Measurements from ENCODE around the gene RFLNA.
A peak's percentile ranks its signal among the peaks of the same experiment; 100 is the strongest.

The RFLNA gene

DNA sequence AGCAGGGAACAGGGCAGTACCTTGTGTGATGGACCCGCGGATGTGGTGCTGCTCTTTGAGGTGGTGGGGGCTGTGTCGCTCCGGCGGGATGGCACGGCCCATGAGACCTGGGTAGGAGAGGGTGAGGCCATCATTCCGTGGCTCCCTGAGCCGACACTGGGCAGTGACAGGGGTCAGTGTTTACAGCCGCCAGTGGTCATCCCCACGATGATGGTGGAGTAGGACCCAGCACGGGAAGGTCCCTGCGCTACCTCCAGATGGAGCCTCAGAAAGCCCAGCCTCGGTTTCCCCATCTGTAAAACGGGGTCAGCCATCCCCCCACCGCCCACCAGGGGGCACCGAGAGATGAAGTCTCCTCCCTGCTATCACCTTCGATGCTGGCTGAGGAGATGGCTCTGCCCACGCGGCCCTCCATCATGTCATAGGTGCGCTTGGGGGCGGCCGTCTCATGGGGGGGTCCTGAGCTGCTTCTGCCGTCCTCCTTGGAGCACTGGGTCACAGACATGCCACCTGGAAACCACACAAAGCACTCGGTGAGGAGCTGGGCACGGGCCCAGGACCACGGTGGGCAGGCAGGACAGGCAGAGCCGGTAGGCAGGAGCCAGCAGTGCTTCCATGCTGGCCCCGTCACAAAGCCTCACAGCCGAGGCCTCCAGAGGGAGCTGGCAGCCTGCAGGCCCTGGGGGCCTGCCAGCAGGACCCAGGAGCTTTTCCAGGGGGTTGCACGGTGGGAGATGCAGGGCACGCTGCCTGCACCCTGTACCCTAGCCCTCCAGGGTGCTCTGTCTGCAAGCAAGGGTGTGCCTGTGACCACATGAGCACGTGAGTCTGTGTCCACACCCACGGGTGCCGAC is 53.1 kb downstream of the RFLNA start:
- TF ChIP-seq EZH2 (optimal IDR thresholded peaks at IDR 0.05; ENCODE audit: low read depth, low read length), result no peak
- TF ChIP-seq, protein P1, sequence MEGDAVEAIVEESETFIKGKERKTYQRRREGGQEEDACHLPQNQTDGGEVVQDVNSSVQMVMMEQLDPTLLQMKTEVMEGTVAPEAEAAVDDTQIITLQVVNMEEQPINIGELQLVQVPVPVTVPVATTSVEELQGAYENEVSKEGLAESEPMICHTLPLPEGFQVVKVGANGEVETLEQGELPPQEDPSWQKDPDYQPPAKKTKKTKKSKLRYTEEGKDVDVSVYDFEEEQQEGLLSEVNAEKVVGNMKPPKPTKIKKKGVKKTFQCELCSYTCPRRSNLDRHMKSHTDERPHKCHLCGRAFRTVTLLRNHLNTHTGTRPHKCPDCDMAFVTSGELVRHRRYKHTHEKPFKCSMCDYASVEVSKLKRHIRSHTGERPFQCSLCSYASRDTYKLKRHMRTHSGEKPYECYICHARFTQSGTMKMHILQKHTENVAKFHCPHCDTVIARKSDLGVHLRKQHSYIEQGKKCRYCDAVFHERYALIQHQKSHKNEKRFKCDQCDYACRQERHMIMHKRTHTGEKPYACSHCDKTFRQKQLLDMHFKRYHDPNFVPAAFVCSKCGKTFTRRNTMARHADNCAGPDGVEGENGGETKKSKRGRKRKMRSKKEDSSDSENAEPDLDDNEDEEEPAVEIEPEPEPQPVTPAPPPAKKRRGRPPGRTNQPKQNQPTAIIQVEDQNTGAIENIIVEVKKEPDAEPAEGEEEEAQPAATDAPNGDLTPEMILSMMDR (IDR thresholded peaks at IDR 0.05; ENCODE audit: low read length), result peak; percentile 28
- no peak overlapping the region for H3K4me2 ChIP-seq (ENCODE audit: low read depth, low read length)
- H3K36me3 ChIP-seq (replicated peaks; ENCODE audit: insufficient read depth, low read length), result no peaks in the 10 kb centered on the region; the same call in 1 of the 2 replicates
- no peak overlapping the region for H3K9ac ChIP-seq (ENCODE audit: low read length)
- H3F3A ChIP-seq (ENCODE audit: insufficient read depth, low read length), result no peaks in the 10 kb centered on the region
- no peak overlapping the region for H3K4me3 ChIP-seq (ENCODE audit: low read length)
- no peak for DNase-seq
- no peak overlapping the region for H3K27ac ChIP-seq (ENCODE audit: low read length)
- no peak overlapping the region for H2AFZ ChIP-seq (ENCODE audit: low read length)
- no peaks in the 10 kb centered on the region for H3K9me2 ChIP-seq (replicated peaks; ENCODE audit: insufficient read depth, low read length)
- no peaks in the 10 kb centered on the region for H3K79me2 ChIP-seq (ENCODE audit: low read length)
- no peaks in the 10 kb centered on the region for H4K20me1 ChIP-seq (ENCODE audit: insufficient read depth, low read length)
- H3K4me1 ChIP-seq (ENCODE audit: low read length), result no peaks in the 10 kb centered on the region
- no peaks in the 10 kb centered on the region for H3K9me3 ChIP-seq (replicated peaks; ENCODE audit: insufficient read depth, low read length)
- H3K27me3 ChIP-seq (replicated peaks; ENCODE audit: insufficient read depth, low read length), result no peaks in the 10 kb centered on the region

DNA sequence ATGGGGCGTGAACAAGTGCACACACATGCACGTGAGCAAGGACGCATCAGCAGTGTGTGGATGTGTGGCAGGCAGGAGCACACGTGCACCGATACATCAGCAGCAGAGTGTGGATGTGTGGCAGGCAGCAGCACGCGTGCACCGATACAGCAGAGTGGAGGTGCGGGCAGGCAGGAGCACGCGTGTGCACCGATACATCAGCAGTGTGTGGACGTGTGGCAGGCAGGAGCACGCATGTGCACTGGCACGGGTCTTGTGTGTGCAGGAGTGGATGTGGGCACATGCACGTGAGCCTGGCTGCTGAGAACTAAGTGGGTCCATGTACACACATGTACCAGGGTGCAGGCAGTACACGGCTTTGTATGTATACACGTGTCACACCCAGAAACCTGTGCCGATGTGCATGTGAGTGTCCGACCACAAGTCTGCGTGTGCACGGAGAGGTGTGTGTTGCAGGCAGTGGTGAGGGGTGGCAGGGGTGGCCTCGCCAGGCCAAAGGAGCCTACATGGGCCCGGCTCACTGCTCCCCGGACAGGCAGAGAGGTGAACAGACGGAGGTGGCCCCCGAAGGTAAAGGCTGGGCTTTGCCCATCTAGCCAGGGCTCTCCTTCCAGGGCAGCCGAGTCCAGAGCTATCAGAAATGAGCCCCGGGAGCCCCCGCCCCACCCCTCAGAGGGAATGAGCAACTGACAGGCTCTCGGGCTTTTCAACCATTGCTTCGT is 53.9 kb downstream of the RFLNA start:
- no peaks in the 10 kb centered on the region for H3K27me3 ChIP-seq (replicated peaks; ENCODE audit: insufficient read depth, low read length)
- H3K27ac ChIP-seq (ENCODE audit: low read length), result no peak overlapping the region
- no peaks in the 10 kb centered on the region for H3K9me2 ChIP-seq (replicated peaks; ENCODE audit: insufficient read depth, low read length)
- no peaks in the 10 kb centered on the region; the same call in 1 of the 2 replicates for H3K36me3 ChIP-seq (replicated peaks; ENCODE audit: insufficient read depth, low read length)
- no peaks in the 10 kb centered on the region for H3K9me3 ChIP-seq (replicated peaks; ENCODE audit: insufficient read depth, low read length)
- H3K4me2 ChIP-seq (ENCODE audit: low read depth, low read length), result no peak overlapping the region
- H3K4me3 ChIP-seq (ENCODE audit: low read length), result no peak overlapping the region
- H4K20me1 ChIP-seq (ENCODE audit: insufficient read depth, low read length), result no peaks in the 10 kb centered on the region
- TF ChIP-seq EZH2phosphoT487 (IDR thresholded peaks at IDR 0.05; ENCODE audit: low read length) (no peak), EZH2 (optimal IDR thresholded peaks at IDR 0.05; ENCODE audit: low read depth, low read length) (no peak)
- TF ChIP-seq, protein P1 (IDR thresholded peaks at IDR 0.05; ENCODE audit: low read length), result no peak
- H3K4me1 ChIP-seq (ENCODE audit: low read length), result no peaks in the 10 kb centered on the region
- no peak overlapping the region for H2AFZ ChIP-seq (ENCODE audit: low read length)
- H3F3A ChIP-seq (ENCODE audit: insufficient read depth, low read length), result no peaks in the 10 kb centered on the region
- H3K9ac ChIP-seq (ENCODE audit: low read length), result no peak overlapping the region
- H3K79me2 ChIP-seq (ENCODE audit: low read length), result no peaks in the 10 kb centered on the region
- DNase-seq, result no peak

DNA sequence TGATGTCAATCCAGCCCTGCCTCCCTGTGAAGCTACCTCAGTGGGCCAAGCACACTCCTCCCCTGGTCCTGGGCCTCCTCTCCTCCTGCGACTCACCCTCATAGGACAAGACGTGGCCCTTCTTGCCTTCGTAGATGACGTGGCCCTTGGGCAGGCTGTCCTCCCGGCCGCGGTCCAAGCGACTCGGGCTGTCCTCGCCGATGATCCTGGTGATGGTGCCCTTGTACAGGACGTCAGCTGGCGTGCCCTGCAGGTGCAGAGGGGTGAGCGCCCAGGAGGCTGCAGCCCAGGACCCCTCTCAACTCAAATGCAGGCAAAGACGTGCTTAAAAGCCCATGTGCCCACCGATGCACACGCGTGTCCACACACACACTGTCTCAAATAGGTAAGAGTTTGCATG is 55.6 kb downstream of the RFLNA start:
- Histone ChIP-seq H3K4me2 (ENCODE audit: low read depth, low read length) (no peak overlapping the region), H4K20me1 (ENCODE audit: insufficient read depth, low read length) (no peaks in the 10 kb centered on the region), H3K27ac (ENCODE audit: low read length) (no peak overlapping the region), H3K36me3 (replicated peaks; ENCODE audit: insufficient read depth, low read length) (no peaks in the 10 kb centered on the region; the same call in 1 of the 2 replicates), H2AFZ (ENCODE audit: low read length) (no peak overlapping the region), H3K27me3 (replicated peaks; ENCODE audit: insufficient read depth, low read length) (no peaks in the 10 kb centered on the region), H3K79me2 (ENCODE audit: low read length) (no peaks in the 10 kb centered on the region), H3K9me2 (replicated peaks; ENCODE audit: insufficient read depth, low read length) (no peaks in the 10 kb centered on the region), H3K9me3 (replicated peaks; ENCODE audit: insufficient read depth, low read length) (no peaks in the 10 kb centered on the region), H3K9ac (ENCODE audit: low read length) (no peak overlapping the region), H3K4me1 (ENCODE audit: low read length) (no peaks in the 10 kb centered on the region), H3F3A (ENCODE audit: insufficient read depth, low read length) (no peaks in the 10 kb centered on the region), H3K4me3 (ENCODE audit: low read length) (no peak overlapping the region)
- no peak for DNase-seq
- no peak for TF ChIP-seq EZH2phosphoT487 (IDR thresholded peaks at IDR 0.05; ENCODE audit: low read length)
- TF ChIP-seq, protein P1 (IDR thresholded peaks at IDR 0.05; ENCODE audit: low read length), result no peak
- TF ChIP-seq EZH2 (optimal IDR thresholded peaks at IDR 0.05; ENCODE audit: low read depth, low read length), result no peak
